GM19455 (cell line): Measurements from ENCODE around the gene NSD1.
"Not testable (repeated sequence)": the region's sequence is repeated elsewhere in the genome, so short reads cannot be mapped to it uniquely, and the experiment has no call there.

Experiments
- ATAC-seq: cut with Tn5 transposase; IDR thresholded peaks from one replicate; pipeline ENCODE4 v1.9.1; 2021; ENCODE audit not compliant: unreplicated experiment

Gene NSD1

GRCh38 chr5:177123789-177124485 is 9.6 kb upstream of the NSD1 start:
- ATAC-seq: peak; percentile 54

GRCh38 chr5:177124486-177124991 is 9.0 kb upstream of the NSD1 start:
- ATAC-seq: peak; percentile 50

GRCh38 chr5:177126771-177127170 is 6.8 kb upstream of the NSD1 start:
- ATAC-seq: no peak

GRCh38 chr5:177128551-177128981 is 5.0 kb upstream of the NSD1 start:
- ATAC-seq: no peak

- no peak for ATAC-seq
Measured at GRCh38 chr5:177130211-177131018, 3.2 kb upstream of the NSD1 start.

GRCh38 chr5:177131019-177131320 is 2.6 kb upstream of the NSD1 start:
- no peak for ATAC-seq

- ATAC-seq: no peak
Measured at GRCh38 chr5:177131352-177132135, 2.0 kb upstream of the NSD1 start.

- ATAC-seq: peak; percentile 12
Measured at GRCh38 chr5:177132136-177133095, 1.2 kb upstream of the NSD1 start.

GRCh38 chr5:177133853-177134696 is 502 bp downstream of the NSD1 start:
- ATAC-seq: peak; percentile 28

- ATAC-seq: no peak
Measured at GRCh38 chr5:177134697-177135225, 1.2 kb downstream of the NSD1 start.

GRCh38 chr5:177140312-177140711 is 6.7 kb downstream of the NSD1 start:
- ATAC-seq: no peak

- no peak for ATAC-seq
Measured at GRCh38 chr5:177141496-177141895, 7.9 kb downstream of the NSD1 start.

- ATAC-seq: no peak
Measured at GRCh38 chr5:177142098-177142611, 8.6 kb downstream of the NSD1 start.

- no peak for ATAC-seq
Measured at GRCh38 chr5:177142778-177143177, 9.2 kb downstream of the NSD1 start.

GRCh38 chr5:177146891-177147638 is 13.5 kb downstream of the NSD1 start:
- no peak for ATAC-seq

GRCh38 chr5:177150061-177150460 is 16.5 kb downstream of the NSD1 start:
- ATAC-seq: not testable (repeated sequence)

- no peak for ATAC-seq
Measured at GRCh38 chr5:177154003-177154643, 20.6 kb downstream of the NSD1 start.

GRCh38 chr5:177162379-177162778 is 28.8 kb downstream of the NSD1 start:
- ATAC-seq: no peak
